ENCODE measurements around the gene ABCA13.

ABCA13 gene

DNA sequence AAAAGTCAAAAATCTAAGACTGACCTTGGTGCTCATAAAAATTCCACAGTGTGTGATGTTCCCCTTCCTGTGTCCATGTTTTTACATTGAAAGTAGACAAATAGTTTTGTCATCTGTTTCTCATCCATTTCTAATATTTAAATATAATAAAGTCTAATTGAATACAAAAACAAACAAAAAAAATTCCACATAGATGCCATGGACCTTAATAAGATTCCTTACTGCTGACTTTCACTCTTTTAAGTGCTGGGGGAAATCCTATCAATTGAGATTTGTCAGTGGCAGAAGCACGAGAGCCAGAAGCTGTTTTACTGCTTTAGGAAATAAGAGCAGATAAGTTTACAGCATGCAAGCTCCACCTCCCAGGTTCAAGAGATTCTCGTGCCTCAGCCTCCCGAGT lies 310.0 kb downstream of the ABCA13 start:
- Histone ChIP-seq H3K9ac (ENCODE audit: low read depth, low read length) (no peak overlapping the region), H3K4me3 (ENCODE audit: low read length) (no peak overlapping the region), H3K4me1 (ENCODE audit: insufficient read depth, low read length) (no peaks in the 10 kb centered on the region), H3K27me3 (ENCODE audit: insufficient read depth, low read length) (no peaks in the 10 kb centered on the region), H3K9me3 (ENCODE audit: insufficient read depth, low read depth, low read length) (no peaks in the 10 kb centered on the region), H3K36me3 (ENCODE audit: insufficient read depth, low read length) (no peaks in the 10 kb centered on the region), H3K27ac (ENCODE audit: low read depth, low read length) (no peak overlapping the region)
- 95% methylated on average over 2 of the region's 3 CpGs for WGBS

DNA sequence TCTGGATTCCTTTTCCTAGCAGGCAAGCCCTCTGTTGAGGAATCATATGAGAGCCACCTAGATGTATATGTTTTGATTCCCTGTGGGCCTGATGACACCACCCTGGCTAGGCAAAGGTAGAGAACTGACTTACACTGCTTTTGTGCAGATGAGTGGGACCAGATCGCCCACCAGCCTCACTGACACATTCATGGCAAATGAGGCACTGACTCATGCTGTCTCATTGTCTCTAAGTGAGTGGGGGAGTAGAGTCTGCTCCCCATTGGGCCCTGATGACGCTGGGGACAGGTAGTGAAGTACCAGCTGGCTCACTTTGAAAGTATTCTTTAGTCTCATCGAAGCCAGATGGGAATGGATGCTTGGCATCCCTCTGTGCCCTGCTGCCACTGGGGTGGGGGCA lies 326.3 kb downstream of the ABCA13 start:
- no peaks in the 10 kb centered on the region for H3K9me3 ChIP-seq (ENCODE audit: insufficient read depth, low read depth, low read length)
- H3K36me3 ChIP-seq (ENCODE audit: insufficient read depth, low read length): no peaks in the 10 kb centered on the region
- no peaks in the 10 kb centered on the region for H3K27me3 ChIP-seq (ENCODE audit: insufficient read depth, low read length)
- H3K27ac ChIP-seq (ENCODE audit: low read depth, low read length): no peak overlapping the region
- H3K4me1 ChIP-seq (ENCODE audit: insufficient read depth, low read length): no peaks in the 10 kb centered on the region
- H3K4me3 ChIP-seq (ENCODE audit: low read length): no peak overlapping the region
- no peak overlapping the region for H3K9ac ChIP-seq (ENCODE audit: low read depth, low read length)
- WGBS: 90% methylated on average over 3 of the region's 3 CpGs

DNA sequence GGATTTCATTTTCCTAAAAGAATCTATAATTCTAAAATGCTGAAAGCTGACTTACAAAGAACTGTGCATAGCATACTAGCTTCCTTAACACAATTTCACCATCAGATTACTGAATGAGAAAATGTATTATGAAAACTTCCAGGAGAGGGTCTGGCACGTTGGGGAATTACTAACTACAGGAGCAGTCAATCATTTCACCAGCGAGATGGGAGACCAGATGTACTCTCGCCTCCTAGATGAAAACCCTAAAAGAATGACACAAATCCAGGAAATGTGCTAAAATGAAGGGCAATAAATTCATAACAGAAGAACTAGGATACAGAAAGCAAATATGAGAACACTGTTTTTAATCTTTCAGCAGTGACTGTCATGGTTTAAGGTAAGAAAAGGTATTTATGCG lies 330.8 kb downstream of the ABCA13 start:
- H3K27ac ChIP-seq (ENCODE audit: low read depth, low read length): no peak overlapping the region
- no peaks in the 10 kb centered on the region for H3K9me3 ChIP-seq (ENCODE audit: insufficient read depth, low read depth, low read length)
- H3K4me1 ChIP-seq (ENCODE audit: insufficient read depth, low read length): no peaks in the 10 kb centered on the region
- 100% methylated on average over 3 of the region's 4 CpGs for WGBS
- H3K9ac ChIP-seq (ENCODE audit: low read depth, low read length): no peak overlapping the region
- no peaks in the 10 kb centered on the region for H3K36me3 ChIP-seq (ENCODE audit: insufficient read depth, low read length)
- H3K27me3 ChIP-seq (ENCODE audit: insufficient read depth, low read length): no peaks in the 10 kb centered on the region
- H3K4me3 ChIP-seq (ENCODE audit: low read length): no peak overlapping the region

DNA sequence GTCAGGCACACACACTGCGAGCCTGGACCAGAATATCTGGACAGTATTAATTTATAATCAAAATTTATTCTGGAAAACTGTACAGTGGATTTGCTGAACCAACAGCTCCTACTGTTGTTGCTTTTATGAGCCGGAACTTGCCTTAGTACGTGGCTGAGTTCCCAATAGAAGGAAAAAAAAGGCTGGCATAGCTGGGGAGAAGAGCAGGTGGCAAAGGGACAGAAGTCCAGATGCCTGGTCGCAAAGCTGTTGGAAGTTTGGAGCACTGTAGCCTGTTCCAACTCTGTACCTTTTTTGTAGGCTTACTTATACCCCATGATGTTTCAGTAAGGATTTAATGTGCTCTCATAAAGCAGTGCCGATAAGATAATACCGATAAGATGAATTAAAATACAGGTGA lies 333.8 kb downstream of the ABCA13 start:
- H3K9ac ChIP-seq (ENCODE audit: low read depth, low read length): no peak overlapping the region
- no peaks in the 10 kb centered on the region for H3K36me3 ChIP-seq (ENCODE audit: insufficient read depth, low read length)
- H3K27me3 ChIP-seq (ENCODE audit: insufficient read depth, low read length): no peaks in the 10 kb centered on the region
- H3K4me1 ChIP-seq (ENCODE audit: insufficient read depth, low read length): no peaks in the 10 kb centered on the region
- no peaks in the 10 kb centered on the region for H3K9me3 ChIP-seq (ENCODE audit: insufficient read depth, low read depth, low read length)
- no peak overlapping the region for H3K27ac ChIP-seq (ENCODE audit: low read depth, low read length)
- no peak overlapping the region for H3K4me3 ChIP-seq (ENCODE audit: low read length)
- 88% methylated on average over 6 of the region's 6 CpGs for WGBS

DNA sequence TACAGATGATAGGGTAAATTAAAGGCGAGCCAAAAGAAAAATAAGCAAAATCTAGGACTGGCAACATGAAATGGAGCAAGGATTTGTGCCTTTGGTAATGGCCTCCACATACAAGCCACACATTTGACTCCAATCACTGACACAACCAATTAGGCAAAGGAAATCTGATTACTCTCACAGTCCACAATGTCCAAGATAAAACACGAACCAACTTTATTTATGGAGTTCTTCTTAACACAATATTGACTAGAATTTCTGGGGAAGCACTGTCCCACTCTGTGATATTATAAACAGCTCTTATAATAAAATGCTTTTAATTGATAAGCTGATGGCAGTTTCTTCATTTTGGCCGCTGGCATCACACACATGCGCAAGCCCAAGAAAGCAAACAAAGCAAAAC lies 334.2 kb downstream of the ABCA13 start:
- no peak overlapping the region for H3K4me3 ChIP-seq (ENCODE audit: low read length)
- H3K36me3 ChIP-seq (ENCODE audit: insufficient read depth, low read length): no peaks in the 10 kb centered on the region
- WGBS: 94% methylated on average over 3 of the region's 4 CpGs
- no peak overlapping the region for H3K9ac ChIP-seq (ENCODE audit: low read depth, low read length)
- no peak overlapping the region for H3K27ac ChIP-seq (ENCODE audit: low read depth, low read length)
- H3K27me3 ChIP-seq (ENCODE audit: insufficient read depth, low read length): no peaks in the 10 kb centered on the region
- no peaks in the 10 kb centered on the region for H3K9me3 ChIP-seq (ENCODE audit: insufficient read depth, low read depth, low read length)
- H3K4me1 ChIP-seq (ENCODE audit: insufficient read depth, low read length): no peaks in the 10 kb centered on the region

DNA sequence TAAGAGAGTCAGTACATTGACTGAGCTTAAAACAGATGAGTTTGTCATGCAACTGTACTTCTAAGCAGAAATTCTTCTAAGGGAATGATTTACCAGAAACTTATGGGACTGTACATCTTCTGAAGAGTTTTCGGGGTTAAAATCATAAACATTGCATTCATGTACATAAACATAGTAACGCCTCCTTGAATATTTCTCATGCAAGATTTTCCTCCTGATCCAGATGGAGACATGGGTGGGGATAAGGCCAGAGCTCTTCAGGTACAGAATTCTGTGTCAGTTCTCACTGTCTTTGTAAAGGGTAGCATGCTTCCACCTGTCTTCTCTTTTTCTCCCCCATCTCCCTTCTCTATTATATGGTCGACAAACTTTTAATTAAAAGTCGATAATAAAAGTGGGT lies 335.3 kb downstream of the ABCA13 start:
- 86% methylated on average over 1 of the region's 4 CpGs for WGBS
- Histone ChIP-seq H3K9ac (ENCODE audit: low read depth, low read length) (no peak overlapping the region), H3K4me1 (ENCODE audit: insufficient read depth, low read length) (no peaks in the 10 kb centered on the region), H3K9me3 (ENCODE audit: insufficient read depth, low read depth, low read length) (no peaks in the 10 kb centered on the region), H3K27ac (ENCODE audit: low read depth, low read length) (no peak overlapping the region), H3K36me3 (ENCODE audit: insufficient read depth, low read length) (no peaks in the 10 kb centered on the region), H3K4me3 (ENCODE audit: low read length) (no peak overlapping the region), H3K27me3 (ENCODE audit: insufficient read depth, low read length) (no peaks in the 10 kb centered on the region)

DNA sequence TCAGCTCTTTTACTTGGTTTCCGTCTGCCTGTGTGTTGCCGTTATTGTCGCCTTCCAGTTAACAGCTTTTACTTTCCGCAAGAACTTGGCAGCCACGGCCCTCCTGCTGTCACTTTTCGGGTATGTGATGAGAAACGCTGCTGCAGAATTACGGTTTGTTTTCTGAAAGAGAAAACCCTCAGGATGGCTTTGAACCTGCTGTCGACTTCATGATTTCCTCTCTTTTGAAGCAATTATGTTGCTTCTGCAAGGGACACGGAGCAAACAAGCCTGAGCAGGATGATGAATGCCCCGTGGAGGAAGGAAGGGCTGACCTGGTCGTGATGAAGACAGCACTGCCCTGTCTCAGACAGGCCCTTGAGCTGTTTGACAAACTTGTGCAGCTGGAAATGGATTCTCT lies 339.8 kb downstream of the ABCA13 start:
- peaks cover 5% of the 10 kb centered on the region; the same call in 1 of the 2 replicates for H3K4me1 ChIP-seq (ENCODE audit: insufficient read depth, low read length)
- no peaks in the 10 kb centered on the region for H3K36me3 ChIP-seq (ENCODE audit: insufficient read depth, low read length)
- 88% methylated on average over 12 of the region's 12 CpGs for WGBS
- no peak overlapping the region for H3K4me3 ChIP-seq (ENCODE audit: low read length)
- no peaks in the 10 kb centered on the region for H3K27me3 ChIP-seq (ENCODE audit: insufficient read depth, low read length)
- no peak overlapping the region for H3K27ac ChIP-seq (ENCODE audit: low read depth, low read length)
- no peaks in the 10 kb centered on the region for H3K9me3 ChIP-seq (ENCODE audit: insufficient read depth, low read depth, low read length)
- no peak overlapping the region for H3K9ac ChIP-seq (ENCODE audit: low read depth, low read length)

DNA sequence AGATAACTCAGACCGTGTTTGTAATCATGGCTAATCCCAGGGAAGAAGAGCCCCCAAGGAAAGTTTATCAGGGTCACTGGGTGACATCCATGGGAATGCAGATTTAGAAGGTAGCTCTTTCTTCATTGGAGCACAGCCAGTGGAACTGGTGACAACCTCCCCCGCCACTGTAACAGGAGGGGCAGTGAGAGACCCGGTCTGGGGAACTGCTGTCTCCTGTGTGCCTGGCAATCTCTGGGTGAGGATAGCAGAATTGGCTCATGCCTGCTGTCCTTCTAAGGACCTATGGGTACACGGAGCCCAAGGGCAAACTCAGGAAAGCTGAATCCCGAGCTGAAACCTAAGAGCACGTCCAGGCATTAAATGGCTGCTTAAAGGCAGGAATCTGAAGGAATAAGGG lies 341.6 kb downstream of the ABCA13 start:
- Histone ChIP-seq H3K36me3 (ENCODE audit: insufficient read depth, low read length) (no peaks in the 10 kb centered on the region), H3K9me3 (ENCODE audit: insufficient read depth, low read depth, low read length) (no peaks in the 10 kb centered on the region), H3K27me3 (ENCODE audit: insufficient read depth, low read length) (no peaks in the 10 kb centered on the region), H3K4me1 (ENCODE audit: insufficient read depth, low read length) (peaks cover 5% of the 10 kb centered on the region; the same call in 1 of the 2 replicates), H3K27ac (ENCODE audit: low read depth, low read length) (no peak overlapping the region), H3K9ac (ENCODE audit: low read depth, low read length) (no peak overlapping the region), H3K4me3 (ENCODE audit: low read length) (no peak overlapping the region)
- WGBS: 69% methylated on average over 6 of the region's 6 CpGs

DNA sequence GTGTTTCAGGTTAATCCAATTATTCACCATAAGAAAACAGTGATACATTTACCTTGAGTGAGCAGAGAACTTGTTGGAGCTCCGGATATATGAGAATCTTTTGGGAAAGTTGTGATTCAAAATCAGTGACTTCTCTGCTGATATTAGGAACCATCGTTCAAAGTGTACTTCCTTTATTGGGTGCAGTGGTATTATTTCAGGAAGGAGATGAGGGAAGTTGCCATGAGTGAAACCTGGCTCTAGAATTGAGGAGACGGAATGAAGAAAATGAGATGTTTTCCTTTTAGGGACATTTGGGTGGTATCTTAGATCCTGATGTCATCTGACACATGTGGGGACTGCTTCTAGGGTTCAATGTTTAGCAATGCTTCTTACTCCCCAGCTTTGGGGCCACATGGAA lies 343.9 kb downstream of the ABCA13 start:
- Histone ChIP-seq H3K27me3 (ENCODE audit: insufficient read depth, low read length) (no peaks in the 10 kb centered on the region), H3K9ac (ENCODE audit: low read depth, low read length) (no peak overlapping the region), H3K27ac (ENCODE audit: low read depth, low read length) (no peak overlapping the region), H3K4me3 (ENCODE audit: low read length) (no peak overlapping the region), H3K36me3 (ENCODE audit: insufficient read depth, low read length) (no peaks in the 10 kb centered on the region), H3K4me1 (ENCODE audit: insufficient read depth, low read length) (peaks cover 5% of the 10 kb centered on the region; the same call in 1 of the 2 replicates), H3K9me3 (ENCODE audit: insufficient read depth, low read depth, low read length) (no peaks in the 10 kb centered on the region)
- WGBS: 97% methylated on average over 3 of the region's 3 CpGs

DNA sequence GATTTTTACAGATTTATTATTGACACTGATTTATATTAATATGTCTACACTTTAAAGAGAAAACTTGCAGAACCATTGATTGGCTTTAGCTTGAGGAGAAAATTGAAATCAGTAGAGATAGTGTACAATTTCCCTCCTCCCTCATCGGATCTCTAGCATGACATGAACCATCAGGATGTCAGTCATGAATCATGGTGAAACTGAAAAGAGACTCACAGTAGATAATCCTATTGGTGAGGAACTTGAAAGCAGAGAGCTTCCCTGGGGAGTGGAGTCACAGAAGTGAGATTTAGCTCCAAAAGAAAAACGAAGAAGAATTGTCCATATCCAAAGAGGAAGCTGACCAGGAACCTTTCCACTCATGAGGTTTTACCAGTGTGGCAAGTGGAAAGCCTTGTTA lies 346.8 kb downstream of the ABCA13 start:
- no peaks in the 10 kb centered on the region for H3K27me3 ChIP-seq (ENCODE audit: insufficient read depth, low read length)
- H3K27ac ChIP-seq (ENCODE audit: low read depth, low read length): no peak overlapping the region
- H3K36me3 ChIP-seq (ENCODE audit: insufficient read depth, low read length): no peaks in the 10 kb centered on the region
- H3K4me1 ChIP-seq (ENCODE audit: insufficient read depth, low read length): peaks cover 2% of the 10 kb centered on the region; the same call in 1 of the 2 replicates
- H3K9ac ChIP-seq (ENCODE audit: low read depth, low read length): no peak overlapping the region
- H3K4me3 ChIP-seq (ENCODE audit: low read length): no peak overlapping the region
- 86% methylated on average over 2 of the region's 2 CpGs for WGBS
- H3K9me3 ChIP-seq (ENCODE audit: insufficient read depth, low read depth, low read length): no peaks in the 10 kb centered on the region

DNA sequence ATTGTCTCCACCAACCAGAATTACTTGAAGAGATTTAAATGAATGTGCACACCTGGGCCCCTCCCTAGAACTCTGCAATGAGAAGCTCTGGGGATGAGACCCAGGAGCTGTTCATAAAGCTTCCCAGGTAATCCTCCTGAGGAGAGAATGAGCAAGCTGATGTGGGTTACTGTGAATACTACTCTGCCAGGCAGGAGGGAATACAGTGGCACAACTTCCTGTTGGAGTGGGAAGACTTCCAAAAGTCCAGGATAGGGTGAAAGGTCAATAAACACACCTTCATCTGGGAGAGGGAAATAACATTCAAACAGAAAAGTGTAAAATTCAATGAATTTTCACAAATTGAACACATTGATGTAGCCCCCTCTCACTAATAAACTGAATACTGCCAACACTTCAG lies 351.4 kb downstream of the ABCA13 start:
- no peaks in the 10 kb centered on the region for H3K27me3 ChIP-seq (ENCODE audit: insufficient read depth, low read length)
- no peaks in the 10 kb centered on the region for H3K4me1 ChIP-seq (ENCODE audit: insufficient read depth, low read length)
- no peaks in the 10 kb centered on the region for H3K36me3 ChIP-seq (ENCODE audit: insufficient read depth, low read length)
- H3K9ac ChIP-seq (ENCODE audit: low read depth, low read length): no peak overlapping the region
- H3K9me3 ChIP-seq (ENCODE audit: insufficient read depth, low read depth, low read length): no peaks in the 10 kb centered on the region
- no peak overlapping the region for H3K27ac ChIP-seq (ENCODE audit: low read depth, low read length)
- no peak overlapping the region for H3K4me3 ChIP-seq (ENCODE audit: low read length)
